HG02973 (cell line): ENCODE data around the gene ANKRD53.
"Not testable (repeated sequence)": the region's sequence is repeated elsewhere in the genome, so short reads cannot be mapped to it uniquely, and the experiment has no call there.

Experiments used
- ATAC-seq: cut with Tn5 transposase; IDR thresholded peaks from one replicate; pipeline ENCODE4 v1.9.1; 2021; ENCODE audit warnings: moderate library complexity; ENCODE audit not compliant: unreplicated experiment

ANKRD53 gene

DNA sequence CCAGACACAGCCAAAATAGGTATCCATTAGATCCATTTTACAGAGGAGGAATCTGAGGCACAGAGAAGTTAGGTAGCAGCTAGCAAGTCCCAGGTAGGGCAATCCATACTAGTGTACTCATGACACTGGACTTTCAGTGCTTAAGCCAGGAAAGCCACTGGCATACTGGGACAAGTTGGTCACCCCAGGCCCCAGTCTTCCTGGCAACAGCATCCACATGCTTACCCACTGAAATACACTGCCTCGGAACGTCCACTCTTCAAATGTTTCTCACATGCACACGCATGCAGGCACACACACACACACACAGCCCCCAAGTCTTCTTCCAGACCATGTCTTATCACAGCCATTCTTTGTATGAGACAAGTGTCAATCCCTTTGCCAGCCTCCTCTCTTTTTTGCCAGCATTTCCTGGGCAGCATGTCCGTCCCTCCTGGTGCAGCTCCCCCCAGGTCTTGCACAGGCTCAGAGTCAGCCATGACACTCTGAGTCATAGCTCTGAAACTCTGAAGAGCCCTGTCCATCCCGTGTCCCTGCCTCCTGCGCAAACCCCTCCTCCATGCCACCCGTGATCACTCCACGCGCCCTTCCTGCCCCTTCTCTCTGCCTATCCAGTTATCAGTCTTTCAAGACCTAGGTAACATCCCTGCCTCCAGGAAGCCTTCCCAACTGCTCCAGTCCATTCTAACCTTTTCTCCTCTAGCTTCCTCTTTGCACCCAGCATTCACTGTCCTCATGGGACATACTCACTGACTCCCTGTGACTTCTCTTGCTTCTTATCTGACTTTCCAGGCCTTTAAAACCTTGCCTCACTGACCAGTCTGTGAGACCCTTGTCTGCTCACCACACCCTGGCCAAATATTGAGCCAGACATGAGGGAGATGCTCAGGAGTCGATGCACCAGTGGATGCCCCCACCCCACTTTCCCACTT, 27.1 kb downstream of the ANKRD53 start:
- ATAC-seq = no peak

- ATAC-seq = no peak
Observed at GRCh38 chr2:71006323-71006722, 27.9 kb downstream of the ANKRD53 start.

- no peak for ATAC-seq
Observed at GRCh38 chr2:71006955-71007799, 28.7 kb downstream of the ANKRD53 start.

GRCh38 chr2:71008342-71008741, 29.9 kb downstream of the ANKRD53 start:
- ATAC-seq = no peak

- not testable (repeated sequence) for ATAC-seq
Observed at GRCh38 chr2:71011786-71012185, 33.4 kb downstream of the ANKRD53 start.

DNA sequence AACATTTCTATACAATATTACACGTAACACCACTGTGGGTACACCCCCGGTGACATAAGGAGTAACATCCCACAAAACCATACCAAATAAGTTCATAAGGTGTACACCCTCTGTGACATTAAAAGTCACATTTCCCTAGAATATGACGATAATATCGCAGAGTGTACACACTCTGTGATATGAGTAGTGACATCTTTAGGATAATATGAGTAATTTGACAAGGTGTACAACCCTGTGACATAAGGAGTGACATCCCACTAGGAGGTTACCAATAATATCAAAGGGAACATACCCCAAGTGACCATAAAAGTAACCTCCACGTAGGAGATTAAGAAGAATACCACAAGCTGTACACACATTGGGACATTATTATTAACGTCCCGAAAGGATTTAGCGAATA, 40.2 kb downstream of the ANKRD53 start:
- ATAC-seq = no peak

- not testable (repeated sequence) for ATAC-seq
Observed at GRCh38 chr2:71019989-71020388, 41.6 kb downstream of the ANKRD53 start.

GRCh38 chr2:71021394-71021793, 43.0 kb downstream of the ANKRD53 start:
- not testable (repeated sequence) for ATAC-seq

GRCh38 chr2:71023553-71024243, 45.3 kb downstream of the ANKRD53 start:
- not testable (repeated sequence) for ATAC-seq
